DMS 273 (cell line): ENCODE data around the gene AP1S3.
"Not testable (repeated sequence)": the region's sequence is repeated elsewhere in the genome, so short reads cannot be mapped to it uniquely, and the experiment has no call there.

Experiments
- DNase-seq: peaks from one replicate; lab custom pipeline; 2025; ENCODE audit not compliant: unreplicated experiment; lab: John Stamatoyannopoulos, UW

AP1S3 gene

GRCh38 chr2:223811757-223812156 is 25.6 kb downstream of the AP1S3 start:
- no peak for DNase-seq

- no peak for DNase-seq
Measured at GRCh38 chr2:223805008-223805407, 32.4 kb downstream of the AP1S3 start.

- DNase-seq = no peak
Measured at GRCh38 chr2:223801736-223802135, 35.6 kb downstream of the AP1S3 start.

DNA sequence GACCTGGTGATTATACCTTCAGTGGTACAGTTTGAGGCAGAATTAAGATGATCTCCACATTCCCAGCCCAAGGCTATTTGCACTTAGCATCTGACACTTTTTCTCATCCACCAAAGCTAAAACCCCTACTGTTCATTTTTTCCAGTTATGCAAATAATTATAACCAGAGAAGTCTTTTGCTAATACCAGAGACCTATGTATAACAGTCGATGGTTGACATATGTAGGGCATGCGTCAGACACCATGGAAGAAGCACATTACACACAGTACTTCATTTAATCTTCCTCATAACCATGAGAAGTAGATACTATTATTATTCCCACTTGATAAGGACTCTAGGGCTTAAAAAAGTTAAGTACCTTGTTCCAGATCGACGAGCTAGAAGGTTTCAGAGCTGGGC is 36.5 kb downstream of the AP1S3 start:
- no peak for DNase-seq

- peak; percentile 62 for DNase-seq
Measured at GRCh38 chr2:223797811-223798721, 39.3 kb downstream of the AP1S3 start.

- no peak for DNase-seq
Measured at GRCh38 chr2:223797037-223797436, 40.3 kb downstream of the AP1S3 start.

DNA sequence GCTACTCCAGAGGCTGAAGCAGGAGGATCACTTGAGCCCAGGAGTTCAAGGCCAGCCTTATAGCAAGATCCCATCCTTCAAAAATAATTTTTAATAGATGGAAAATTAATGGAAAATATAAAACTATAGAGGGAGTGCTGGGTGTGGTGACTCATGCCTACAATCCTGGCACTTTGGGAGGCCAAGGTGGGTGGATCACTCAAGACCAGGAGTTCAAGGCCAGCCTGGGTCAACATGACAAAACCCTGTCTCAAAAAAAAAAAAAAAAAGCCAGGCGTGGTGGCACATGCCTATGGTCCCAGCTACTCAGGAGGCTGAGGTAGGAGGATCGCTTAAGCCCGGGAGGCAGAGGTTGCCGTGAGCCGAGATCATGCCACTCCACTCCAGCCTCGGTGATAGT is 48.0 kb downstream of the AP1S3 start:
- DNase-seq = no peak

GRCh38 chr2:223788826-223789225 is 48.6 kb downstream of the AP1S3 start:
- no peak for DNase-seq

- DNase-seq = not testable (repeated sequence)
Measured at GRCh38 chr2:223788106-223788505, 49.3 kb downstream of the AP1S3 start.

DNA sequence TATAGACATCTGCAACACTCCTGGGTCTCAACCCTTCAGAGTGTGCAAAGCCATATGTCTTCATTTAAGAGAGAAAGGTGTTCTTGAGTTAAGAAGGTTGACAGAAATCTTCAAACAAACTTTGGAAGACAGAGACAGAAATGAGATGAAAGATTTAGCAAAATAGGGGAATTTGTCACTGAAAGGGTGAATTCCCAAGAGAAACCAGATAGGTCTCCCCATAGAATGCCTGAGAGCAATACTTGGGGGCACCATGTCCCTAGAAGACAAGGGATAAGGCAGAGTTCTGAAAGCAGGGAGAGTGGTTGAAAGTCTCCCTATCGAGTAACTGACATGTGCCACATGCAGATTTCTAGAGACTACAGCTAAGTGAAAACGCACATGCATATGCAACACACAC is 50.0 kb downstream of the AP1S3 start:
- DNase-seq = no peak

GRCh38 chr2:223786943-223787342 is 50.4 kb downstream of the AP1S3 start:
- no peak for DNase-seq

GRCh38 chr2:223786236-223786635 is 51.1 kb downstream of the AP1S3 start:
- DNase-seq = no peak

- DNase-seq = no peak
Measured at GRCh38 chr2:223784221-223784772, 53.1 kb downstream of the AP1S3 start.

- DNase-seq = no peak
Measured at GRCh38 chr2:223782629-223783028, 54.8 kb downstream of the AP1S3 start.

GRCh38 chr2:223781560-223781959 is 55.8 kb downstream of the AP1S3 start:
- DNase-seq = no peak

DNA sequence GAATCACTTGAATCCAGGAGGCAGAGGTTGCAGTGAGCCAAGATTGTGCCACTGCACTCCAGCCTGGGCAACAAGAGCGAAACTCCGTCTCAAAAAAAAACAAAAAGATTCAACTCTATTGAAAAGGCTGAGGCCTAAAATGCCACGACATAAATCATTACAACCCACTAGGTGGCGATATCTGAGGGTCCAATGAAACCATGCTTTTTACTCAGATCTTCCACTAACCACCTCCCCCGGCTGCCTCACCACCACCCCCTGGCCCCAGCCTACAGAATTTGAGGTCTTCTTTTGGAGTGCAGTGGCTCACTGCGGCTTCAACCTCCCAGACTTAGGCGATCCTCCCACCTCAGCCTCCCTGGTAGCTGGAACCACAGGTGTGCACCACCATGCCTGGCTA is 57.5 kb downstream of the AP1S3 start:
- peak; percentile 71 for DNase-seq

GRCh38 chr2:223774193-223774592 is 63.2 kb downstream of the AP1S3 start:
- DNase-seq = no peak

- DNase-seq = no peak
Measured at GRCh38 chr2:223772363-223772762, 65.0 kb downstream of the AP1S3 start.

DNA sequence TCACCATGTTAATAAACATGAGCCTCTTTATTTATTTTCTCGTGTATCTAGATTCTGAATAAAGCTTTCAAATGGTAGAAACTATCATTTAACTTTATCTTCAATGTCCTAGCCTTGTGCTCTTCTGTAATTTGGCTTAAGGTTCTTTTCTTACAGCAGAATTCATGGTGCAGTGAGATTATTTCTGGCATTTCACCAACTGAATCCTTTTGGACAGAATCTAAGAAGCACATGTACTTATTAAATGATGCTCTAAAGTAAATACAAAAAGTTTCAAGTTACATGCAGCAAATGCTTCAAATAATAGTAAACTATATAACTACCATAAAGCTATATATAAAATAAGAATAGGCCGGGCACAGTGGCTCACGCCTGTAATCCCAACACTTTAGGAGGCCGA is 65.9 kb downstream of the AP1S3 start:
- DNase-seq = no peak

- no peak for DNase-seq
Measured at GRCh38 chr2:223768179-223768578, 69.2 kb downstream of the AP1S3 start.

DNA sequence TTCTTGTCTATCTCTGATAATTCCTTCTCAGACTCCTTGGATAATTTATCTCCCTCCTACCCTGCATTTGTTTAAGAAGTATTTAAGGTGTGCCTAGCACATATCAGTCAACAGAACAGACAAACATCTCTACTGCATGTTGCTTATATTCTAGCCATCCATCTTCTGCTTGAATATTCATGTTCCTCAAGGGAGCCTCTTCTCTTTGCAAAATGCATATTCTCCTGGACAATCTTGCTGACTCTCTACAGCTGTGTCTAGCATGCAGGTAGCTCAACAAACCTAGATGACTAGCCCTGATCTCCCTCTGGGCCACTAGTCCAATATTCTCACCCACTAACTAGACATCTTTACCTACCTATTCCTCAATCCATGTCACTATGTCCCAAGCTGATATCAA is 70.0 kb downstream of the AP1S3 start:
- no peak for DNase-seq

DNA sequence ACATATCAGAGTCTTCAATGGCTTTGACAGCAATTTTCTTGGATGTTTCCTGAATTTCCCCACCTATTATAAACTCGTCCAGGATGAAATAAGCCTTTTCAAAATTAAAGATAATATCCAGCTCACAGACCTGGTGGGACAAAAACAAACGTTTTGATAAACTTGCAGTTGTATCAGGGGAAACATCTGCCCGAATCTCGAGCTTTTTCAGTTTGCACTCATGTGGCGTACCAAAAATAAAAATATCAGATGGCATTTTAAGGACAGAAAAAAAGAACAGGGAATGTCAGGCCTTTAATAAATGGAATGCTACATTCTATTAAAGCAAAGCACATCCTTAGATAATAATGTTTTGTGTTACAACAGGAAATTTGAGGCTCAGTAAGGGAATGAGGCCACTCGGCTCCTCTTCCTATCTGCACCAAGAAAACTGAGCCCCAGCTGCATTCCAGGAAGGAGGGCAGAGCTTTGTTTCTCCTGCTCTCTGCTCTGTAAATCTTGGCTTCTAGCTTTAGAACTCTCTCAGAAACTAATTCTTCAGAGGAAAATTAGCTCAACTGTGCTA is 72.1 kb downstream of the AP1S3 start:
- no peak for DNase-seq
